Ascending aorta (tissue), 2 donors: ENCODE measurements around the gene THAP2. TPM values are rescaled to one million over a fixed set of nuclear protein-coding genes. Genes with fewer than 3 reads are reported as not detected.

Source experiments
- DNase-seq, 2 donors: peaks; one replicate each; pipeline ENCODE4 v3.0.0-alpha.2; 2019; ENCODE audit warnings: low spot score in 2 of 2
- H3K27ac ChIP-seq, 2 donors: fragments of 200-600 bp; sonication (generic); one replicate each; pipeline ENCODE4 v1.5.1; 2016 to 2017; ENCODE audit warnings: mild to moderate bottlenecking in 1 of 2
- H3K27me3 ChIP-seq: fragments of 200-600 bp; sonication (generic); one replicate; pipeline ENCODE4 v1.5.1; 2017
- H3K36me3 ChIP-seq, 2 donors: fragments of 200-600 bp; sonication (generic); one replicate each; pipeline ENCODE4 v1.5.1; 2016
- H3K4me1 ChIP-seq, 2 donors: fragments of 200-600 bp; sonication (generic); one replicate each; pipeline ENCODE4 v1.5.1; 2016 to 2017; ENCODE audit warnings: mild to moderate bottlenecking in 1 of 2
- H3K4me3 ChIP-seq, 2 donors: fragments of 200-600 bp; sonication (generic); one replicate each; pipeline ENCODE4 v1.5.1; 2016 to 2017; ENCODE audit warnings: mild to moderate bottlenecking in 1 of 2
- H3K9me3 ChIP-seq, 2 donors: fragments of 200-600 bp; sonication (generic); one replicate each; pipeline ENCODE4 v1.5.1; 2016
- intact Hi-C: fragments of 100-400 bp; cut with DNase I; formaldehyde crosslinking; loops from one replicate; pipeline ENCODE4 v1.15.1; 2023
- total RNA-seq: library from RNA; depleted of rRNA; stranded (reverse); fragments of >200 nt; gene quantifications from one replicate; pipeline ENCODE4 v1.1.0, GENCODE V29; 2016
- TF ChIP-seq, protein P1 (sequence below), 3 experiments: fragments of 200-600 bp in 2 of 3; fragments of 450-650 bp in 1 of 3; sonication (generic) in 2 of 3; IDR thresholded peaks; one replicate each; pipeline ENCODE4 v1.5.1; 2016 to 2019; ENCODE audit warnings: antibody characterized with exemption in 3 of 3, mild to moderate bottlenecking in 1 of 3, moderate library complexity in 1 of 3

The THAP2 gene
- total RNA-seq, 1 donor from 2014 or later = 2.6 TPM

DNA sequence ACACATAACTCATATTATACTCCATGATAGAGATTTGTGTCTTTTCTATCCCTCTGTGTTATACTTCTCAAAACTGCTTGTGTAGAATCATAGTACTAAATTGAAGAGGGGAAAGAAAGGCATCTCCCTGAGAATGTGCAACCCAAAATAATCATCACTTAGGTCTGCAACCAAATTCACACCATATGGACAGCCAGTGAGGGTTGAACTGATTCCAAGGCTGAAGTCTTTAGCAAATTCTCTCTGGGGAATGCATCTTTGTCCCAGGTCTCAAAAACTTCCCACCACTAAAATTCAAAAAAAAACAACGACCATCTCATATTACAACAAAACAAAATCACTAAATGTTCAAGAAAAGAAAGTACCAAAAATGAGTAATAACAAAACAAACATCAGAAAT lies 11.4 kb upstream of the THAP2 start:
- H3K36me3 ChIP-seq = peaks cover 20 to 31% of the 10 kb centered on the region in 2 donors
- peaks cover 0 to 4% of the 10 kb centered on the region in 2 donors for H3K9me3 ChIP-seq
- no peak overlapping the region for H3K4me3 ChIP-seq
- H3K4me1 ChIP-seq = peaks cover 0 to 4% of the 10 kb centered on the region in 2 donors
- no peaks in the 10 kb centered on the region for H3K27me3 ChIP-seq
- no peak overlapping the region for H3K27ac ChIP-seq
- intact Hi-C loops = no loop called here
- no peak for DNase-seq
- TF ChIP-seq, protein P1, sequence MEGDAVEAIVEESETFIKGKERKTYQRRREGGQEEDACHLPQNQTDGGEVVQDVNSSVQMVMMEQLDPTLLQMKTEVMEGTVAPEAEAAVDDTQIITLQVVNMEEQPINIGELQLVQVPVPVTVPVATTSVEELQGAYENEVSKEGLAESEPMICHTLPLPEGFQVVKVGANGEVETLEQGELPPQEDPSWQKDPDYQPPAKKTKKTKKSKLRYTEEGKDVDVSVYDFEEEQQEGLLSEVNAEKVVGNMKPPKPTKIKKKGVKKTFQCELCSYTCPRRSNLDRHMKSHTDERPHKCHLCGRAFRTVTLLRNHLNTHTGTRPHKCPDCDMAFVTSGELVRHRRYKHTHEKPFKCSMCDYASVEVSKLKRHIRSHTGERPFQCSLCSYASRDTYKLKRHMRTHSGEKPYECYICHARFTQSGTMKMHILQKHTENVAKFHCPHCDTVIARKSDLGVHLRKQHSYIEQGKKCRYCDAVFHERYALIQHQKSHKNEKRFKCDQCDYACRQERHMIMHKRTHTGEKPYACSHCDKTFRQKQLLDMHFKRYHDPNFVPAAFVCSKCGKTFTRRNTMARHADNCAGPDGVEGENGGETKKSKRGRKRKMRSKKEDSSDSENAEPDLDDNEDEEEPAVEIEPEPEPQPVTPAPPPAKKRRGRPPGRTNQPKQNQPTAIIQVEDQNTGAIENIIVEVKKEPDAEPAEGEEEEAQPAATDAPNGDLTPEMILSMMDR (IDR thresholded peaks at IDR 0.05) = no peak

DNA sequence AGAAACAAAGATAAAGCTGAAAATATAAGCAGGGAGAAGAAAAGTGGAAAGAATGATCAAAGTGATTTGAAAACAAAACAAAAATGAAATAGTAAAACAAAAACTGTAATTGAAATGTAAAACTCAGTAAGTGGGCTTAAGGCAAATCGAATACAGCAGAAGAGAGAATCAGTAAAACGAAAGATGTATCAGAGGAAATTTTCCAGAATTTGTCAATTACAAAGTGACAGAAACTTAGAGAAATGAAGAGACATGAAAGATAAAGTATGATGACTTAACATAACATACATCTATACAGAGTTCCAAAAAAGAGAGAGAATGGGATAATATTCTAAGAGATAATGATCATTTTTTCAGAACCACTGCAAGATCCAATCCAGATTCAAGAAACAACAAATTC lies 11.0 kb upstream of the THAP2 start:
- no peak for DNase-seq
- intact Hi-C loops = no loop called here
- Histone ChIP-seq H3K4me1 (peaks cover 0 to 4% of the 10 kb centered on the region in 2 donors), H3K27ac (no peak overlapping the region), H3K36me3 (peaks cover 22 to 34% of the 10 kb centered on the region in 2 donors), H3K4me3 (no peak overlapping the region), H3K27me3 (no peaks in the 10 kb centered on the region), H3K9me3 (peaks cover 0 to 4% of the 10 kb centered on the region in 2 donors)
- TF ChIP-seq, protein P1 (IDR thresholded peaks at IDR 0.05) = no peak

DNA sequence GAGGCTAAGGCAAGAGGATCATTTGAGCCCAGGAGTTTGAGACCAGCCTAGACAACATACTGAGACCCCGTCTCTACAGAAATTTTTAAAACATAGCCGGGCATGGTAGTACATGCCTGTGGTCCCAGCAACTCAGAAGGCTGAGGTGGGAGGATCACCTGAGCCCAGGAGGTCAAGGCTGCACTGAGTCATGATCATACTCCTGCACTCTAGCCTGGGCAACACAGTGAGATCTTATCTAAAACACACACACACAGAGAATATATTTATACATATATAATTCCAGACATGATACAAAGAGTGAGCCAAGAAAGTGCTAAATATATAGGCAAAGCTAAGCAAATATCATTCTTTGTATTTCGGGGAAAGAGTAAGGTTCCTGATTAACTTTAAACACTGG lies 9.9 kb upstream of the THAP2 start:
- Histone ChIP-seq H3K4me3 (no peak overlapping the region), H3K9me3 (peaks cover 0 to 4% of the 10 kb centered on the region in 2 donors), H3K27ac (no peak overlapping the region), H3K4me1 (peaks cover 0 to 4% of the 10 kb centered on the region in 2 donors), H3K36me3 (peaks cover 33 to 45% of the 10 kb centered on the region in 2 donors), H3K27me3 (no peaks in the 10 kb centered on the region)
- intact Hi-C loops = no loop called here
- TF ChIP-seq, protein P1 (IDR thresholded peaks at IDR 0.05) = no peak
- DNase-seq = no peak

DNA sequence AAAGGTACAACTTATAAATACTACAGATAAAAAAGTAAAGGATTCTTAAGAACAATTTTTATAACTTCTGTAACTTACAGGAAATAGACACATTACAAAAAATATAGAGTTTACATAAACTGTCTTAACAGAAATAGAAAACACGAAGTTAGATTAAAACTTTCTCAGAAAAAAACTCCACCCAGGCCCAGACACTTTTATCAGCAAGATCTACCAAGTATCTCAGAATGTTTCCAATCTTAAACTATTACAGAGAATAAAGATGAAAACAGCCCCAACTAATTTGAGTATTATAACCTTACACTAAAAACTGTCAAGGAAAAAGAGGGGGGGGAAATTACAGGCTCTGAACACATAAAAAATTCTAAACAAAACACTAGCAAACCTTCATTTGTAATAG lies 8.6 kb upstream of the THAP2 start:
- no peak overlapping the region for H3K4me3 ChIP-seq
- peaks cover 0 to 8% of the 10 kb centered on the region in 2 donors for H3K4me1 ChIP-seq
- intact Hi-C loops = no loop called here
- no peak for DNase-seq
- no peaks in the 10 kb centered on the region for H3K27me3 ChIP-seq
- H3K36me3 ChIP-seq = peaks cover 41 to 50% of the 10 kb centered on the region in 2 donors
- no peak overlapping the region for H3K27ac ChIP-seq
- H3K9me3 ChIP-seq = peaks cover 0 to 4% of the 10 kb centered on the region in 2 donors
- TF ChIP-seq, protein P1 (IDR thresholded peaks at IDR 0.05) = no peak

DNA sequence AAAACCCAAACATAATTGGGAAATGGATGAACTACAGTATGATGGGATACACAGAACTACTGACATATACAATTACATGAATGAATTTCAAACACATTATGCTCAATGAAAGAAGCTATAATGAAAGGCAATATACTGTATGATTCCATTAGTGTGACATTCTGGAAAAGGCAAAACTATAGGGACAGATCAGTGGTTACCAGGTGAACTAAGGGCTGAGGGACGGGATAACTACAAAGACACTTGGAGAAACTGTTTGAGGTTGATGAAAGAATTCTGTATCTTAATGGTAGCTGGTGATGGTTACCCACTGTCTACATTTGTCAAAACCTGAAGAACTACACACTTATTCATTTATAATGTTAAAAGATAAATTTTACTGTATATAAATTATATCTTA lies 8.2 kb upstream of the THAP2 start:
- intact Hi-C loops = no loop called here
- TF ChIP-seq, protein P1 (IDR thresholded peaks at IDR 0.05) = no peak
- Histone ChIP-seq H3K9me3 (peaks cover 0 to 4% of the 10 kb centered on the region in 2 donors), H3K4me1 (peaks cover 0 to 12% of the 10 kb centered on the region in 2 donors), H3K36me3 (peaks cover 37 to 50% of the 10 kb centered on the region in 2 donors), H3K4me3 (no peak overlapping the region), H3K27me3 (no peaks in the 10 kb centered on the region), H3K27ac (no peak overlapping the region)
- no peak for DNase-seq

DNA sequence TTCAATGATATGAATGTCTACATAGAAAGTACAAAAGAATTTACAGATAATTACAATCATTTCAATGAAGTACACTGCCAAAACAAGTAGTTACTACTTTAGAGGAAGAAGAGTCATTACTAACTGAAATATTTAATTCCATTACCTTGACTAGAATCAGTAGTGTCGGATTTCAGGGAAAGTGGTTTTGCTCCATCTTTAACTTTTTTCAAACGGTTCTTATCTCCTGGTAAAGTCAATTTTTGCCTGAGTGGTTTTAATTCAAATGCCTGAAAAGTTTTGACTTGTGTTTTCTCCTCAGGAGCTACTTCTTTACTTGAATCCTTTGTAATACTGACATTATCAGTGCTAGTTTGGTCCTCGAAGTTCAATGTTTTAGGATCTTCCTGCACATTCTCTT lies 7.4 kb upstream of the THAP2 start:
- Histone ChIP-seq H3K4me3 (no peak overlapping the region), H3K36me3 (peaks cover 34 to 50% of the 10 kb centered on the region in 2 donors), H3K4me1 (peaks cover 0 to 20% of the 10 kb centered on the region in 2 donors), H3K27ac (no peak overlapping the region), H3K9me3 (peaks cover 0 to 4% of the 10 kb centered on the region in 2 donors), H3K27me3 (no peaks in the 10 kb centered on the region)
- TF ChIP-seq, protein P1 (IDR thresholded peaks at IDR 0.05) = no peak
- intact Hi-C loops = no loop called here
- DNase-seq = no peak
